Sigmoid colon (tissue), 4 donors: ENCODE measurements around the gene SMPD2.

Experiments
- CTCF ChIP-seq, 4 experiments: fragments of 450-650 bp in 3 of 4; fragments of 200-600 bp in 1 of 4; IDR thresholded peaks; one replicate each; pipeline ENCODE4 v1.5.1; 2016 to 2019; ENCODE audit warnings: antibody characterized with exemption in 4 of 4, mild to moderate bottlenecking in 3 of 4, moderate library complexity in 2 of 4
- EP300 ChIP-seq, 4 donors: sonication (generic); formaldehyde crosslinking; IDR thresholded peaks; one replicate each; pipeline ENCODE4 v1.6.1; 2017; ENCODE audit warnings: antibody characterized with exemption in 4 of 4
- POLR2A ChIP-seq, 2 donors: fragments of 450-650 bp; IDR thresholded peaks; one replicate each; pipeline ENCODE4 v1.6.1; 2016; ENCODE audit warnings: antibody characterized with exemption in 2 of 2, mild to moderate bottlenecking in 2 of 2, moderate library complexity in 2 of 2

GRCh38 chr6:109447878-109448555, 7.5 kb downstream of the SMPD2 start:
- TF ChIP-seq EP300 (IDR thresholded peaks at IDR 0.05) (no peak), CTCF (IDR thresholded peaks at IDR 0.05) (no peak), POLR2A (IDR thresholded peaks at IDR 0.05) (no peak)
